GM18526 (cell line): ENCODE results near the gene PRKCA.

Experiments used
- POLR2A ChIP-seq: IDR thresholded peaks from 3 replicates; pipeline ENCODE4 v1.6.1; 2011; ENCODE audit not compliant: insufficient read length; ENCODE audit errors: extremely low read depth

The PRKCA gene

GRCh38 chr17:66654106-66654740 is 351.8 kb downstream of the PRKCA start:
- no peak for TF ChIP-seq POLR2A

- TF ChIP-seq POLR2A, result no peak
These were observed 352.4 kb downstream of the PRKCA start for GRCh38 chr17:66654764-66655163.

DNA sequence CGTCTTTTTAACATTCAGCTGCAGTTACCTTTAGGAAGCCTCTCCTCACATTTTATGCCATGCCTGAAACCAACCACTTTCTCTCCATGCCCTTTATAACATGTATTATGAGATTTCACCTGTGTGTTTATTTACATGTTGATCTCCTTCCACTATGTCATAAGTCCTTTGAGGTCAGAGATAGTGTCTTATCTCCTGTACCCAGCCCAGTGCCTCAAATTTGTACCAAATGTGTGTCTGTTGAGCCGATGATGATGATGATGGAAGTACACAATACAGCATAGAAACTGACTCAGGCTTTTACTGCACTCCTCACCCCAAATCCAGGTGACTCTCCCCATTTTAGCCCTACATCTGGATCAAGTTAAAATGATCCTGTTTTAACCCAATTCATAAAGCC is 353.0 kb downstream of the PRKCA start:
- TF ChIP-seq POLR2A, result no peak

DNA sequence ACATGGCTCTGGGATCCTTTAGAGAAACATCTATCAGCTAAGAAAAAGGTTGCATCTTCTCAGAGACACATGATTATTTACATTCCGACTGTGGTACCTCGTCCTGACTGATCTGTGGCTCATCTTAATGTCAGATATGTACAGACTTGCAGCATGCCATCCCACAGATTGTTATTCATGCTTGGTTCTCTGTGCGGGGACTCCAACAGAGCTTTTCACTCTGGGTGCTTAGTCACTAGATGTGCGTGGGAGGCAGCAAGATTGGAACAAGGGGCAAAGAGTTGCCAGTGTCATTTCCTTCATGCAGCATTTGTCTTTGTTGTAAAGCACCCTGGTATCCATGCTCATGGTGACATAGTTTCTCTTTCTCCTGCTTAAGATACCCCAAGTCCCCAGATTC is 353.4 kb downstream of the PRKCA start:
- no peak for TF ChIP-seq POLR2A

DNA sequence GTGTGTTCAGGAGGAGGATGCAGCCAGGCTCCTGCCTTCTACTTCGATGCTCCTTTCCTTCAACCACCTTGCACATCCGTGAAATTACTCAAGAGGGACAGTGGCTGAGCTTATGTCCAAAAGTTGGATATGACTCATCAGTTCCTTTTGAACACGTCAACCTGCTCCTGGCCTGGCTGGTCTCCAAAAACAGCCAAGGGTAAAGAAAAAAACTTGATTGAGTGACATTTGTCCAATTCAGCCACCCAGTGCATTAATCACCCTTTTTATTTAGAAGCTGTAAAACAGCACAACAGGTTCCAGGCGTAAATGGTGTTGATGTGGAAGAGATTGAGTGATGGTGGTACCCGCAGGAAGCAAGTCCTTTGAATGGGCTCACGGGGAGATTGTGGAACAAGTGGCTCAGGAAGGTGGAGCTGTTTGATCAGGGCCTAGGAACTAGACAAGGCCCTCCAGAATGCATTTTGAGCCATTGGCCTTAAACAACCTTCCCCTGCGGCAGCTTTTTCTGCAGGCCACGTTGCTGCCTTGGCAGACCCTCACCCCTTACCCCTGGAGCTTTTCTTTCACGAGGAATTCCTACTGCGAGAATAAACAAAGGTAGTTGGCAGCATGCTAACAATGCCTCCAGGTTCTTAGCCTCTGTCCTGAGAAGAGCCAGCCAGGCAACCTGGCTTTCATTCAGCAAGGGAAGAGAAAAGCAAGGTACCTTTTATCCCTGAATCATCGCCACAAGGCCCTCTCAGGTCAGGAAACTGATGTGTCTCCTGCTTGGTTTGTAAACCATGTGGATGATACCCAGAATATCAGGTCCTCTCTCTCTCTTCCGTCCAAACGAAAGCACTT is 359.2 kb downstream of the PRKCA start:
- no peak for TF ChIP-seq POLR2A

GRCh38 chr17:66662496-66662895 is 360.1 kb downstream of the PRKCA start:
- TF ChIP-seq POLR2A, result no peak

DNA sequence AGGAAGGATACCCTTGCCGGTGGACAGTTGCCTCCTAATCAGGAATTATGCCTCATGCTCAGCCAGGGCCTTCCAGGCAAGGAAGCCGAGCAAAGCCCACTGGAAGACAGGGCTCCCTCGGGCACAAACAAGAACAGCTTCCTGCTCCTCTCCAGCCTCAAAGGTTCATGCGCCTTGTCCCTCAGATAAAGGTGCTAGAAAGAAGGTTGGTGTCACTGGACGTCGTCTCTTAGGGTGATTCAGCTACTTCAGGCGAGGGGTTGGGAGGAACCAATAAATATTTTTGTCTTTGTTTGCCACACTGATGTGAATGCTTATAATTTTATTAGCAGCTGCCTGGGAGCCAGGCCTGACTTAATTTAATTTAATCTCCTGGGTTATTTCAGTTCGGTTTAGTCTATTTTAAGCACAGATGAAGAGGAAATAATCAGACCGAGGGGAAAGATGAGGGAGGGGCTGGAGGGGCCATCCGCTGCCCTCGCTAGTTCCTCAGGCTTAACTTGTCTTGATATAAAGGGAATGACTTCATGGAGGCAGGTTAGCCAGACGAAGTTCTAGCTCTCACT is 360.7 kb downstream of the PRKCA start:
- no peak for TF ChIP-seq POLR2A

DNA sequence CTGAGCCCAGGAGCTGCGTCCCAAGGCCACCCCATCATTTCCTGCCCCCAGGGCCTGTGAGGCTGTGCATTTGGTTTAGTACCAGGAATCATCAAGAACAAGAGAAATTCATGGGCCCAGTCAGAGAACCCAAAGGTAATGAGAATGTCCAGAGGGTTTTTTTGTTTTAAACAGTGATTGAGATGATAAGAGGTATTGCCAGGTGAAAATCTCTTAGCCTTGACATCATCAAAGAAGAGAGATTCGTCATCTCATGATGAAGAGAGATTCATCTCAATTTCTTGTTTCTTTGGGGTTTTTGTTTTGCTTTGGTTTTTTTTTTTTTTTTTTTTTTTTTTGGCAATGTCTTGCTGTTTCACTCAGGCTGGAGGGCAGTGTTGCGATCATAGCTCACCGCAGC is 361.9 kb downstream of the PRKCA start:
- TF ChIP-seq POLR2A, result no peak

- no peak for TF ChIP-seq POLR2A
These were observed 362.8 kb downstream of the PRKCA start for GRCh38 chr17:66665194-66665593.

DNA sequence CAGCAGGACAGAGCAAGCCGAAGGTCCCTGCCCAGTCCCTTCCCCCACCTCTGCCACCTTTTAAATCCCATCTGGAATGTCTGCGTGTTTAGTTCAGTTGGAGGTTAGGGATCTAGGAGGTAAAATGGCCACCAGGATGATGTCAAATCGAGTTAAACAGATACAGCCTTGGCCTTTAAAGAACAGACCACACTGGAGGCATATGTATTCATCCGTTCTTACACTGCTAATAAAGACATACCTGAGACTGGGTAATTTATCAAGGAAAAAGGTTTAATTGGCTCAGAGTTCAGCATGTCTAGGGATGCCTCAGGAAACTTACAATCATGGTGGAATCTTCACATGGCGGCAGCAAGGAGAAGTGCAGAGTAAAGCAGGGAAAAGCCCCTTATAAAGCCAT is 364.7 kb downstream of the PRKCA start:
- no peak for TF ChIP-seq POLR2A

DNA sequence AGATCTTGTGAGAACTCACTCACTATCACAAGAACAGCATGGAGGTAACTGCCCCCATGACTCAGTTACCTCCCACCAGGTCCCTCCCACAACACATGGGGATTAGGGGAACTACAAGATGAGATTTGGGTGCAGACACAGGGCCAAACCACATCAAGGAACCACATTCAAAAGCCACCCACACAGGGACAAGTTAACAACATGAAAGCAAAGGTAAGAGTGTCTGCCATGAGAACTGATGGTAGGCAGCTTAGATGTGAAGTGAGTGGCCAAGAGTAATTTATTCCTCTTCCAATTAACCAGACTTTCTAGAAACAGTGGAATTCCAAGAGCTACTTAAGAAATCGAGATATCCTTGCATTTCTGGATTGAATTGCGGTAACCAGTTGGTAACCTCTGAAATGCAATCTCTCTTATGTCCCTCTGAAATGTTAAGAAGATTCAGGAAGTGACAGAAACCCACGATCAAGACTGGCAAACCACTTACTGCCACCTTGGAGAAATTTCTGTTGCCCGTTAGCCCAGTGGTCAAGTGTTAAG is 365.1 kb downstream of the PRKCA start:
- no peak for TF ChIP-seq POLR2A

GRCh38 chr17:66670206-66670605 is 367.8 kb downstream of the PRKCA start:
- no peak for TF ChIP-seq POLR2A

- no peak for TF ChIP-seq POLR2A
These were observed 368.7 kb downstream of the PRKCA start for GRCh38 chr17:66671156-66671555.

DNA sequence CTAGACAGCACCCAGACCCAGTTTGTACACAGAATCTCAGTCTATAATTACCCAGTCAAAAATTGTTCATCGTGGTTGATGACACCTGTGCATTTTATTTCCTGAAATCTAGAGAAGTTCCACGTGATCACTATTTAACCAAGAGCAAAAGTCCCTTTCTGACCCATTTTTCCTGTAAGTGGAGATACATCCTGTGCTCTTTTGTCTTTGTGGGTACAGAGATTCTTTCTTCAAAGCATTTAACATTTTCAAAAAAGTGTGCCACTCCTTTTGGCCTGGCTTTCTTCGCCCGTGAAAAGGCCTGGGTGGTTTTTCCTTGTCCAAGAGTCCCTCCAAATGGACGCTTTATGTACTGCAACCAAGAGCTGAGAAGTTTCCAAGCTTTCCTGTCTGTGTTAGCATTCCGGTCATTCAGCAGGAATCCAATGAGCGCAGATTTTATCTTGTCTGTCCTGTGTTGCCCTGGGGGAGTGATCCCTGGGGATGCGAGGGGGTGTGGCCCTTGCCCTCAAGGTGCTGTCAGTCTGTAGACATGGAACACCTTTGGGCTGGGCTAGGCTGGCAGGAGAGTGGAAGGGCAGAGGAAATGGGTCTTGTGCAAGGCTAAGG is 371.4 kb downstream of the PRKCA start:
- no peak for TF ChIP-seq POLR2A

DNA sequence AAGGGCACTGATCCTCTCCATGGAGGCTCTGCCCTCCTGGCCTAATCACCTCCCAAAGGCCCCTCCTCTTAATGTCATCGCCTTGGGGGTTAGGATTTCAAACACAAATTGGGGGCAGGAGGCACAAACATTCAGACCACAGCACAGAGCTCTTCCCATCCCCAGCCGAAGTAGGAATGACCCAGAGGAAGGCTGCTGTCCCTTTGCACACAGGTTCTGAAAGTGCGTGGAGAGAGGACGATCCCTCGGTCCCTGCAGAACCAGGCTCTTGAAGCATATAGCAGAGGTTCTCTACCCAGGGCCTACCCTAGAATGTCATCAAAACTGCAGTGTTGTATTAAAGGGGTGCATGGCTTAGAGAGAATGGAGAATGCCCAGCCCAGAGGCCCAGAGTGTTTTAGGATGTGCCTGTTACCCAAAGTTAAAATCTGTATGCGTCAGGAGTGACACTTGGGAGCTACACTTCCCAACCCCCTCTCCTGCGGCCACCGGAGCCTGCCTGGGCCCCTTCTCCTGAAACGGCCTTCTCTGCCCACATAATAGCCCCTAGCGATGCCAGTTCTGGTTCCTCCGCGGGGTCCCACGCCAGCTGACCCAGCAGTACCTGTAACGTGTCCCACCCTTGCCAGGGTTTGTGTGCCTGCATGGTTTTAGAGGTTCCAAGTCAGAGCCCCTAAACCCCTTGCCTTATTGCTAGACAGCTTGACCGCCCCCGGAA is 373.0 kb downstream of the PRKCA start:
- no peak for TF ChIP-seq POLR2A
